ENCODE data around the gene RACGAP1. TPM values are rescaled to one million over a fixed set of nuclear protein-coding genes. Genes with fewer than 3 reads are reported as not detected.

The RACGAP1 gene, protein sequence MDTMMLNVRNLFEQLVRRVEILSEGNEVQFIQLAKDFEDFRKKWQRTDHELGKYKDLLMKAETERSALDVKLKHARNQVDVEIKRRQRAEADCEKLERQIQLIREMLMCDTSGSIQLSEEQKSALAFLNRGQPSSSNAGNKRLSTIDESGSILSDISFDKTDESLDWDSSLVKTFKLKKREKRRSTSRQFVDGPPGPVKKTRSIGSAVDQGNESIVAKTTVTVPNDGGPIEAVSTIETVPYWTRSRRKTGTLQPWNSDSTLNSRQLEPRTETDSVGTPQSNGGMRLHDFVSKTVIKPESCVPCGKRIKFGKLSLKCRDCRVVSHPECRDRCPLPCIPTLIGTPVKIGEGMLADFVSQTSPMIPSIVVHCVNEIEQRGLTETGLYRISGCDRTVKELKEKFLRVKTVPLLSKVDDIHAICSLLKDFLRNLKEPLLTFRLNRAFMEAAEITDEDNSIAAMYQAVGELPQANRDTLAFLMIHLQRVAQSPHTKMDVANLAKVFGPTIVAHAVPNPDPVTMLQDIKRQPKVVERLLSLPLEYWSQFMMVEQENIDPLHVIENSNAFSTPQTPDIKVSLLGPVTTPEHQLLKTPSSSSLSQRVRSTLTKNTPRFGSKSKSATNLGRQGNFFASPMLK
- 13.7 TPM for total RNA-seq
- long read RNA-seq, partial matches to known transcripts, result 1 of 3 reads
- long read RNA-seq, other reads (novel, unspliced or antisense), result 2 of 3 reads

DNA sequence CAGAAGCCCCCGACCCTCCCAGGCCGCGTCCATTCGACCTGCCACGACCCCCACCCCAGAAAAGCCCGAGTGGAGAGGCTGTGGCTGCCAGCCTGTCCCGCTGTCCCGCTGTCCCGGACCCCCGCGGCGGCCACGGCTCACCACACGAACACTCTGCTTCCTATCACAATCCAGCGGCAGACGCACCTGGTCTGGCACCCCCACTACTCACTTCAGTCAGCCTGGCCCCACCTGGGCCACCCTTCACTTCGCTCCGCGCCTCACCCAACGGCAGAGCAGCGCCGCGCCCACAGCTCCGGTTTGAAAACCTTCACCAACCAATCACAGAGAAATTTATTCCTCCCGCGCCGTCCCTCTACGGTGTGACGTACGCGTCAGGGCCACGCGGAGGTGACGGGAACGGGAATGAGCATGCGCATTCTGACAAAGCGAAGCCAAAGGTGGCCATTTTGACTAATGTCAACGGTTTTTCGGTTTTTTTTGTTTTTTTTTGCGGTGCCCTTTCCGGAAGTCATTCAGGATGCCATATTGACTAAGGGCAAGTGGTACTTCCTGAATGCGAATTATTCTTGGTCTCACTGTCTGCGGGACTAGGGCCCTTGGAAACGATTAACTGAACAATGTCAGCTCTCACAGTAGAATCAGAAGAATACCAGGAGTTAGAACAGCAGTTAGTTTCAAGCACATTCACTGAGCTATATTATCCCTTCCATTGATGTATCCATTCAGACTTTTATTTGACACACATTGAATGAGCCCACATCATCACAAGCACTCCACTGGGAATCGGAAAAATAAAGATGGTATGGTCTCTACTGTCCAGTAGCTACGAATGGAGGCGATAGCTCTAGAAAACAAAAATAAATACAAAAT, at the start of gene RACGAP1:
TSS of gene RACGAP1 (minus strand) at position 308 of the 873 bp plus-strand sequence. CDS start 8,779 bp downstream, outside the sequence.
- peak; percentile 95 for DNase-seq
- peak; percentile 99 for ATAC-seq
- intact Hi-C loops (cut with DNase I), result no loop called here
- H3K4me3 ChIP-seq, result peak within 1 kb of the TSS; percentile 79
- TF ChIP-seq, protein P1, sequence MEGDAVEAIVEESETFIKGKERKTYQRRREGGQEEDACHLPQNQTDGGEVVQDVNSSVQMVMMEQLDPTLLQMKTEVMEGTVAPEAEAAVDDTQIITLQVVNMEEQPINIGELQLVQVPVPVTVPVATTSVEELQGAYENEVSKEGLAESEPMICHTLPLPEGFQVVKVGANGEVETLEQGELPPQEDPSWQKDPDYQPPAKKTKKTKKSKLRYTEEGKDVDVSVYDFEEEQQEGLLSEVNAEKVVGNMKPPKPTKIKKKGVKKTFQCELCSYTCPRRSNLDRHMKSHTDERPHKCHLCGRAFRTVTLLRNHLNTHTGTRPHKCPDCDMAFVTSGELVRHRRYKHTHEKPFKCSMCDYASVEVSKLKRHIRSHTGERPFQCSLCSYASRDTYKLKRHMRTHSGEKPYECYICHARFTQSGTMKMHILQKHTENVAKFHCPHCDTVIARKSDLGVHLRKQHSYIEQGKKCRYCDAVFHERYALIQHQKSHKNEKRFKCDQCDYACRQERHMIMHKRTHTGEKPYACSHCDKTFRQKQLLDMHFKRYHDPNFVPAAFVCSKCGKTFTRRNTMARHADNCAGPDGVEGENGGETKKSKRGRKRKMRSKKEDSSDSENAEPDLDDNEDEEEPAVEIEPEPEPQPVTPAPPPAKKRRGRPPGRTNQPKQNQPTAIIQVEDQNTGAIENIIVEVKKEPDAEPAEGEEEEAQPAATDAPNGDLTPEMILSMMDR (IDR thresholded peaks at IDR 0.05), result no peak
- H3K27me3 ChIP-seq (ENCODE audit: low read depth), result no peaks in the 10 kb centered on the region
- peaks cover 10% of the 10 kb centered on the region for H3K4me1 ChIP-seq
- H3K36me3 ChIP-seq, result no peaks in the 10 kb centered on the region
- peak within 1 kb of the TSS; percentile 66 for H3K27ac ChIP-seq
- H3K9me3 ChIP-seq, result no peaks in the 10 kb centered on the region

DNA sequence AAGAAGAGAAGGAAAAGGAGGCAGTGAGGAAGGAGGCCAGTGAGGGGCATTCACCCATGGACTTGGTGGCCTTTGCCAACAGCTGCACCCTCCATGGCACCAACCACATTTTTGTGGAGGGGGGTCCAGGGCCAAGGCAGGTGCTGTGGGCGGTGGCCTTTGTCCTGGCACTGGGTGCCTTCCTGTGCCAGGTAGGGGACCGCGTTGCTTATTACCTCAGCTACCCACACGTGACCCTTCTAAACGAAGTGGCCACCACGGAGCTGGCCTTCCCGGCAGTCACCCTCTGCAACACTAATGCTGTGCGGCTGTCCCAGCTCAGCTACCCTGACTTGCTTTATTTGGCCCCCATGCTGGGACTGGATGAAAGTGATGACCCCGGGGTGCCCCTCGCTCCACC, 48.4 kb upstream of the RACGAP1 start:
- no peak for ATAC-seq
- Histone ChIP-seq H3K27ac (no peak overlapping the region), H3K4me3 (no peak overlapping the region), H3K9me3 (no peaks in the 10 kb centered on the region), H3K36me3 (no peaks in the 10 kb centered on the region), H3K27me3 (ENCODE audit: low read depth) (no peaks in the 10 kb centered on the region), H3K4me1 (peaks cover 9% of the 10 kb centered on the region)
- TF ChIP-seq, protein P1 (IDR thresholded peaks at IDR 0.05), result no peak
- DNase-seq, result no peak
- intact Hi-C loops (cut with DNase I), result no loop called here

DNA sequence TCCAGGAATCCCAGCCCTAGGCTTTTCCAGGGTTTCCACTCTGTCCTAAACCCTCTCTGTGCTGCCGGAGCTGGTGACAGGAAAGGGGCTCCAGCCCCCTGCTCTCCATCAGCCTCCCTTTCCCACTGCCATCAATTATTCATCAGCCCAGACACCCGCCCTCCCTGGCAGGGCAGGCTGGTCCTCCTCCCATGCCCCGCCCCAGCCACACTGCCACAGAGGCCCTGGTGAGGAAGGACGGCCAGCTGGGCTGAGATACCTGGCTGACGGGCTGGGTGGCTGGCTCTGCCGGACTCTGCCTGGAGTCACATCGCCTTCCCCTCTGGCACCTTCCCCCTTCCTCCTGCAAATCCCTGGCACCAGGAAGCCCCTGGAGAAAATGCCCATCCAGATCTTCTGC, 47.9 kb upstream of the RACGAP1 start:
- H3K27me3 ChIP-seq (ENCODE audit: low read depth), result no peaks in the 10 kb centered on the region
- intact Hi-C loops (cut with DNase I), result no loop called here
- no peaks in the 10 kb centered on the region for H3K36me3 ChIP-seq
- no peak overlapping the region for H3K4me3 ChIP-seq
- DNase-seq (no peak), ATAC-seq (no peak)
- peaks cover 9% of the 10 kb centered on the region for H3K4me1 ChIP-seq
- TF ChIP-seq, protein P1 (IDR thresholded peaks at IDR 0.05), result no peak
- no peaks in the 10 kb centered on the region for H3K9me3 ChIP-seq
- H3K27ac ChIP-seq, result no peak overlapping the region

DNA sequence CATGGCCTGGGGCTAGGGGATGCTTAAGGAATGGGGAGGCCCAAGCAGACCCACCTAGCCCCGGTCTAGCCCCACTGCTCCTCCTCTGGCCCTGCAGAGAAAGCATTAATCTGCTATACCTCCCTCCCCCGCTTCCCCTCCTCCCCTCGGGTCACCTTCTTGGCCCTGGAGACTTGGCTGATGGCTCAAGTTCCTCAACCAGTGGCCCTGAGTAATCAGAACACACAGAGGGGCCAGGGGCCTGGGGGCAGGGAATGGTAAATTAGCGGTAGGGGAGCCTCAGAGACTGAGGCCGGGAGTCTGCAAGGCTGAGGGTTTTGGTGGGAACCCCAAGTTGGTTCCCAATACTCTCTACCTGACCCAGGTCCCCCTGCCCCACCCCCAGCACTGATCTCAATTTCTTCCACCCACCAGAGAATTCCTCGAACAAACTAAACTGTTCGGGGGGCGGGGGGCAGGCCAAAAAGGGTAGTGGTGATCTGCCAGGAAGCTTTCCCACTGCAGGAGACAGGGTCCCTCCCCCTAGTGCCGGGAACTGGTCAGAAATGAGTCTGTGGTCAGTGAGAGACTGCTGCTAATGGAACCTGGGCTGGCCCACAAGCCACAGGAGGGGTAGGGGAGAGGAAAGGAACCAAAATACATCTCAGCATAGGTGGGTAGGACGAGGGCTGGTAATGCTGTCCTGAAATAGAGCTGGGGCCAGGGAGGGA, 47.1 kb upstream of the RACGAP1 start:
- ATAC-seq (no peak), DNase-seq (no peak)
- Histone ChIP-seq H3K4me3 (no peak overlapping the region), H3K36me3 (no peaks in the 10 kb centered on the region), H3K9me3 (no peaks in the 10 kb centered on the region), H3K27ac (no peak overlapping the region), H3K27me3 (ENCODE audit: low read depth) (no peaks in the 10 kb centered on the region), H3K4me1 (peaks cover 9% of the 10 kb centered on the region)
- TF ChIP-seq, protein P1 (IDR thresholded peaks at IDR 0.05), result no peak
- intact Hi-C loops (cut with DNase I), result no loop called here
